ENCODE data around the gene PDHA2.

GRCh38 chr4:95839891-95840290, at the start of gene PDHA2:
- no peak for TF ChIP-seq POLR2A (IDR thresholded peaks at IDR 0.05; ENCODE audit: low read length)
- TF ChIP-seq GATA1 (IDR thresholded peaks at IDR 0.05; ENCODE audit: low read depth, low read length) = no peak
